DND-41 (cell line): Measurements from ENCODE around the gene PAQR4.

Experiments
- EZH2 ChIP-seq: IDR thresholded peaks from 3 replicates; pipeline ENCODE4 v1.6.1; 2012; ENCODE audit warnings: borderline replicate concordance, low read depth, mild to moderate bottlenecking, moderate library complexity, low read length, inconsistent platforms; ENCODE audit not compliant: severe bottlenecking
- TF ChIP-seq, protein P1 (sequence below): IDR thresholded peaks from 2 replicates; pipeline ENCODE4 v1.5.1; 2012; ENCODE audit warnings: borderline replicate concordance, low read length, moderate library complexity, mild to moderate bottlenecking; ENCODE audit not compliant: poor library complexity, severe bottlenecking; ENCODE audit errors: extremely low read depth

GRCh38 chr16:3021449-3022207 lies 52.5 kb downstream of the PAQR4 start:
- TF ChIP-seq, protein P1, sequence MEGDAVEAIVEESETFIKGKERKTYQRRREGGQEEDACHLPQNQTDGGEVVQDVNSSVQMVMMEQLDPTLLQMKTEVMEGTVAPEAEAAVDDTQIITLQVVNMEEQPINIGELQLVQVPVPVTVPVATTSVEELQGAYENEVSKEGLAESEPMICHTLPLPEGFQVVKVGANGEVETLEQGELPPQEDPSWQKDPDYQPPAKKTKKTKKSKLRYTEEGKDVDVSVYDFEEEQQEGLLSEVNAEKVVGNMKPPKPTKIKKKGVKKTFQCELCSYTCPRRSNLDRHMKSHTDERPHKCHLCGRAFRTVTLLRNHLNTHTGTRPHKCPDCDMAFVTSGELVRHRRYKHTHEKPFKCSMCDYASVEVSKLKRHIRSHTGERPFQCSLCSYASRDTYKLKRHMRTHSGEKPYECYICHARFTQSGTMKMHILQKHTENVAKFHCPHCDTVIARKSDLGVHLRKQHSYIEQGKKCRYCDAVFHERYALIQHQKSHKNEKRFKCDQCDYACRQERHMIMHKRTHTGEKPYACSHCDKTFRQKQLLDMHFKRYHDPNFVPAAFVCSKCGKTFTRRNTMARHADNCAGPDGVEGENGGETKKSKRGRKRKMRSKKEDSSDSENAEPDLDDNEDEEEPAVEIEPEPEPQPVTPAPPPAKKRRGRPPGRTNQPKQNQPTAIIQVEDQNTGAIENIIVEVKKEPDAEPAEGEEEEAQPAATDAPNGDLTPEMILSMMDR: no peak
- TF ChIP-seq EZH2: no peak
